HepG2 (cell line): ENCODE measurements around the gene TGM5. TPM values are rescaled to one million over a fixed set of nuclear protein-coding genes. Genes with fewer than 3 reads are reported as not detected.

Experiments used
- ATAC-seq: fragments of 200-7000 bp; cut with Tn5 transposase; 3 replicates; pipeline ENCODE4 v1.9.1; 2020; ENCODE audit warnings: mild to moderate bottlenecking, moderate library complexity
- BruUV-seq: library from RNA; stranded (reverse); fragments of 400-500 nt; replicated peaks from 2 replicates; lab custom pipeline; 2021; lab: Mats Ljungman, UMichigan
- CTCF ChIA-PET: fragments of 300-600 bp; formaldehyde crosslinking; extraction: SDS; loops from one replicate; lab custom pipeline; 2021; ENCODE audit warnings: low total read pairs, inconsistent platforms, low intra/inter-chr PET ratio; lab: Yijun Ruan, JAX
- POLR2A ChIA-PET: fragments of 350-600 bp; sonication (Branson Sonifier 250); formaldehyde crosslinking; loops from one replicate; lab custom pipeline; 2020; ENCODE audit warnings: antibody characterized with exemption, inconsistent platforms; lab: Yijun Ruan, JAX
- DNase-seq: peaks from one replicate; pipeline ENCODE4 v3.0.0-alpha.2; 2015; ENCODE audit warnings: low spot score
- FAIRE-seq: peaks from 3 replicates; lab custom pipeline; 2011; peaks lifted over from hg19 to GRCh38; lab: Jason Lieb, UNC
- H2AFZ ChIP-seq: one replicate; pipeline ENCODE4 v1.6.1; 2011; ENCODE audit warnings: low read length, inconsistent platforms
- H3K27ac ChIP-seq: fragments of 300-600 bp; 3 replicates; pipeline ENCODE4 v1.8.0; 2011; ENCODE audit warnings: mixed run types, mild to moderate bottlenecking, mixed read lengths, low read length, inconsistent platforms; ENCODE audit not compliant: insufficient read depth; ENCODE audit errors: extremely low read length
- H3K27me3 ChIP-seq, 2 experiments: fragments of 200-600 bp in 1 of 2; 2 replicates in 1 of 2; 3 replicates in 1 of 2; pipeline versions ENCODE4 v1.6.0 to v1.8.0; 2011; ENCODE audit warnings: low read length in 2 of 2, mild to moderate bottlenecking in 2 of 2, moderate library complexity in 2 of 2, inconsistent platforms in 1 of 2; ENCODE audit not compliant: insufficient read depth in 2 of 2, control insufficient read depth in 1 of 2
- H3K36me3 ChIP-seq, 2 experiments: fragments of 200-600 bp in 1 of 2; replicated peaks in 1 of 2; 2 replicates in 1 of 2; 3 replicates in 1 of 2; pipeline versions ENCODE4 v1.5.1 to v1.8.0; 2011; ENCODE audit warnings: low read length in 2 of 2, inconsistent platforms in 1 of 2; ENCODE audit not compliant: insufficient read depth in 2 of 2, control insufficient read depth in 1 of 2
- H3K4me1 ChIP-seq: 2 replicates; pipeline ENCODE4 v1.5.1; 2012; ENCODE audit warnings: low read length, inconsistent platforms; ENCODE audit not compliant: insufficient read depth
- H3K4me2 ChIP-seq: 2 replicates; pipeline ENCODE4 v1.6.0; 2011; ENCODE audit warnings: low read depth, low read length, inconsistent platforms
- H3K4me3 ChIP-seq, 3 experiments: fragments of 200-600 bp in 1 of 3; sonication (generic), shearing (Covaris generic) in 1 of 3; replicated peaks in 1 of 3; 2 replicates each; pipeline ENCODE4 v1.5.1; 2011 to 2016; ENCODE audit warnings: low read length in 3 of 3, inconsistent platforms in 2 of 3, low read depth in 2 of 3, mild to moderate bottlenecking in 2 of 3, control low read depth in 1 of 3, mixed read lengths in 1 of 3; ENCODE audit not compliant: insufficient read depth in 1 of 3
- H3K79me2 ChIP-seq: one replicate; pipeline ENCODE4 v1.6.1; 2011; ENCODE audit warnings: low read length, inconsistent platforms; ENCODE audit not compliant: insufficient read depth
- H3K9ac ChIP-seq: 2 replicates; pipeline ENCODE4 v1.6.0; 2011; ENCODE audit warnings: mild to moderate bottlenecking, low read depth, low read length, inconsistent platforms; ENCODE audit not compliant: insufficient read depth
- H3K9me3 ChIP-seq: 2 replicates; pipeline ENCODE4 v1.5.1; 2012; ENCODE audit warnings: mild to moderate bottlenecking, low read length
- H4K20me1 ChIP-seq: 2 replicates; pipeline ENCODE4 v1.6.0; 2011; ENCODE audit warnings: inconsistent platforms, mild to moderate bottlenecking, low read length, moderate library complexity; ENCODE audit not compliant: insufficient read depth
- ATF7-NPFF ChIP-seq: sonication (generic); formaldehyde crosslinking; IDR thresholded peaks from 2 replicates; pipeline ENCODE4 v1.8.1; 2023; ENCODE audit warnings: mild to moderate bottlenecking, low read depth, missing genetic modification reagents, moderate library complexity
- POLR2A ChIP-seq, 2 experiments: IDR thresholded peaks; 2 replicates each; pipeline ENCODE4 v1.6.1; 2011; ENCODE audit warnings: low read depth in 2 of 2, low read length in 2 of 2, mild to moderate bottlenecking in 1 of 2, moderate library complexity in 1 of 2; ENCODE audit not compliant: insufficient read depth in 1 of 2
- RAD21 ChIP-seq: fragments of 450-650 bp; formaldehyde crosslinking; IDR thresholded peaks from 2 replicates; pipeline ENCODE4 v1.5.0; 2020; ENCODE audit warnings: mild to moderate bottlenecking
- RXRA ChIP-seq: sonication (generic); formaldehyde crosslinking; IDR thresholded peaks from 2 replicates; pipeline ENCODE4 v1.5.1; 2020; ENCODE audit warnings: missing genetic modification reagents
- SMC3 ChIP-seq: IDR thresholded peaks from 2 replicates; pipeline ENCODE4 v1.6.1; 2011; ENCODE audit warnings: low read length, improper control_type of control experiment
- SRSF9 ChIP-seq: fragments of 200-400 bp; formaldehyde crosslinking; IDR thresholded peaks from 2 replicates; pipeline ENCODE4 v1.6.1; 2018; ENCODE audit warnings: borderline replicate concordance, mild to moderate bottlenecking, low read depth, low read length; ENCODE audit not compliant: insufficient read depth, poor library complexity, severe bottlenecking
- STAG1 ChIP-seq: sonication (generic); formaldehyde crosslinking; IDR thresholded peaks from 2 replicates; pipeline ENCODE4 v1.4.0; 2020; ENCODE audit warnings: missing genetic modification reagents
- YEATS2 ChIP-seq: sonication (generic); formaldehyde crosslinking; IDR thresholded peaks from 2 replicates; pipeline ENCODE4 v1.4.0; 2020; ENCODE audit warnings: missing genetic modification reagents, borderline replicate concordance
- ZBTB7B ChIP-seq: sonication (generic); formaldehyde crosslinking; IDR thresholded peaks from 2 replicates; pipeline ENCODE4 v1.4.0; 2020; ENCODE audit warnings: missing genetic modification reagents
- ZBTB8A ChIP-seq: sonication (generic); formaldehyde crosslinking; IDR thresholded peaks from 2 replicates; pipeline ENCODE4 v1.4.0; 2020; ENCODE audit warnings: mild to moderate bottlenecking, low read depth, missing genetic modification reagents, borderline replicate concordance
- ZC3H4 ChIP-seq: sonication (generic); formaldehyde crosslinking; IDR thresholded peaks from 2 replicates; pipeline ENCODE4 v1.4.0; 2020; ENCODE audit warnings: missing genetic modification reagents, borderline replicate concordance
- ZNF441 ChIP-seq: sonication (generic); formaldehyde crosslinking; IDR thresholded peaks from 2 replicates; pipeline ENCODE4 v1.7.0; 2021; ENCODE audit warnings: missing genetic modification reagents, borderline replicate concordance
- ZNF572 ChIP-seq: sonication (generic); formaldehyde crosslinking; IDR thresholded peaks from 2 replicates; pipeline ENCODE4 v1.5.1; 2020; ENCODE audit warnings: mild to moderate bottlenecking, missing genetic modification reagents
- WGBS: methylation state at CpG from one replicate; pipeline ENCODE4 v1.1.6; 2017; ENCODE audit warnings: low lambda C conversion rate; 5-methylcytosine and 5-hydroxymethylcytosine counted together
- in situ Hi-C: cut with HindIII; loops from 2 replicates; pipeline ENCODE4 v1.10.0; 2017; ENCODE audit warnings: low pct_unique_long_range_greater_than_20kb; ENCODE audit not compliant: extremely low pct_ligation_motif_present
- intact Hi-C: fragments of 100-400 bp; cut with micrococcal nuclease; formaldehyde crosslinking; loops from one replicate; pipeline ENCODE4 v1.10.0; 2022; ENCODE audit not compliant: unreplicated experiment
- polyA plus RNA-seq, 8 experiments: library from polyadenylated mRNA; depleted of rRNA in 3 of 8; stranded (reverse) in 7 of 8; unstranded in 1 of 8; fragments of >200 nt; fragmentation: Illumina TruSeq in 4 of 8; extraction: Trizol in 4 of 8; gene quantifications; 2 replicates each; pipeline versions ENCODE4 v1.2.1 to v1.2.3, GENCODE V29; 2011 to 2016; ENCODE audit warnings: low read depth in 4 of 8, missing spikeins in 1 of 8, mixed read lengths in 1 of 8; ENCODE audit not compliant: insufficient read depth in 1 of 8
- total RNA-seq, 5 experiments: library from RNA; depleted of rRNA; stranded (reverse); fragments of >200 nt; fragmentation: Illumina TruSeq; extraction: Trizol; gene quantifications; 2 replicates each; pipeline ENCODE4 v1.2.3, GENCODE V29; 2016; ENCODE audit warnings: low read depth in 1 of 5
- TF ChIP-seq, protein P1 (sequence below): sonication (generic); formaldehyde crosslinking; IDR thresholded peaks from 2 replicates; pipeline ENCODE4 v1.4.0; 2020; ENCODE audit warnings: mild to moderate bottlenecking, missing genetic modification reagents
- TF ChIP-seq, protein P2 (sequence below): sonication (generic); formaldehyde crosslinking; IDR thresholded peaks from 2 replicates; pipeline ENCODE4 v1.5.1; 2020; ENCODE audit warnings: mild to moderate bottlenecking, missing genetic modification reagents
- TF ChIP-seq, protein P3 (sequence below): IDR thresholded peaks from 2 replicates; pipeline ENCODE4 v1.6.1; 2016
- TF ChIP-seq, protein P4 (sequence below): sonication (generic); formaldehyde crosslinking; IDR thresholded peaks from 2 replicates; pipeline ENCODE4 v1.8.0; 2023; ENCODE audit warnings: mild to moderate bottlenecking, missing genetic modification reagents

TGM5 gene
- total and polyA plus RNA-seq, 2 of the 13 experiments (the other 11 are each of a cell fraction or from before 2014, with no cell fraction given) = 0.18 to 0.65 TPM

DNA sequence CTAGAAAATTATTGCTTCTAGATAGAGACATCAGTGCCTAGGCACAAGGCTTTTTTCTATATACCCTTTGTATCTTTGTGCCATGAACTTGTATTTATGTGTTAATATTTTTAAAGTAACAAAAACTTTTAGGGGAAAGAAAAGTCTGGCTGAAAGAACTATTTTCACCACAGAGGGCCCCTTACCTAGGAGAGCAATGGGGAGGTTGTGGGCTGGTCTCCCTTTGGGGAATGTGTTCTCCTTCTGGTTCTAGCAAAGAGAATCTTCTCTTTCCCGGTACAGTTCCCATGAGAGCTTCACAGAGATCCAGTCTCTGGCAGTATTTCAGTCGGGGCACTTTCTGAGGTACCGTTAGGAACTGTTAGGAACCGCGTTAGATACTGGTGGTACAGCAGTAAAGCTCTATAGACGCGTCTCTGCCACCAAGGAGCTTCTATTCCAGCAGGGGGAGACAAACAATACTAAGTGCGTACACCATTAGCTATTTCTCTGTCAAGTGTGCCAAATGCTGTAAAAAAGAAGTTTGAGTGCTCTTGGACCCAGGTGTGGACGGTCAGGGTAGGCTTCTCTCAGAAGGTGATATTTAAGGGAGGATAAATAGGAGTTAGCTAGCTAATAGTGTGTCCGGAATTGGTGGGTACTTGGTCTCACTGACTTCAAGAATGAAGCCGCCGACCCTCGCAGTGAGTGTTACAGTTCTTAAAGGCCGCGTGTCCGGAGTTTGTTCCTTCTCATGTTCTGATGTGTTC, 41.4 kb downstream of the TGM5 start:
- peak overlapping the region; percentile 5; the same call in 1 of the 2 replicates for H3K4me2 ChIP-seq
- in situ Hi-C loops (no loop called here), intact Hi-C loops (loop anchor here (1.0 kb wide), 1 partner anchor 60 kb away; no protein-coding TSS in a partner anchor)
- H3K4me1 ChIP-seq = 0 out of 2 replicates have a peak, but pooled peaks cover 11% of the 10 kb centered on the region
- no peak overlapping the region for H3K4me3 ChIP-seq
- peak; percentile 63 for DNase-seq
- H3K9ac ChIP-seq = no peak overlapping the region
- H4K20me1 ChIP-seq = no peaks in the 10 kb centered on the region
- H3K27ac ChIP-seq = no peak overlapping the region
- WGBS = 37% methylated on average over 16 of the region's 16 CpGs
- no TSS peak for BruUV-seq
- H3K36me3 ChIP-seq = no peaks in the 10 kb centered on the region
- H3K27me3 ChIP-seq = peaks cover 0 to 8% of the 10 kb centered on the region in 2 experiments; a peak in 3 of 5 replicates
- peak; percentile 97 for ATAC-seq
- ChIA-PET CTCF (interaction anchor here (1.1 to 2.7 kb wide), 3 partner anchors 43 to 63 kb away, joined by 4 to 45 read pairs (median 6); no protein-coding TSS in a partner anchor), POLR2A (interaction anchor here (1.0 kb wide), 1 partner anchor 16 kb away, joined by 3 read pairs; no protein-coding TSS in a partner anchor)
- peak; percentile 68 for FAIRE-seq
- no peaks in the 10 kb centered on the region for H3K9me3 ChIP-seq
- no peak overlapping the region for H2AFZ ChIP-seq
- H3K79me2 ChIP-seq = no peaks in the 10 kb centered on the region
- no peak for TF ChIP-seq ZNF572 (CRISPR knock-in tag)
- TF ChIP-seq, protein P1, sequence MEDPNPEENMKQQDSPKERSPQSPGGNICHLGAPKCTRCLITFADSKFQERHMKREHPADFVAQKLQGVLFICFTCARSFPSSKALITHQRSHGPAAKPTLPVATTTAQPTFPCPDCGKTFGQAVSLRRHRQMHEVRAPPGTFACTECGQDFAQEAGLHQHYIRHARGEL (CRISPR knock-in tag) = peak; percentile 77; the same call in 1 of the 2 replicates
- TF ChIP-seq YEATS2 (CRISPR knock-in tag) = no peak
- no peak for TF ChIP-seq ZBTB8A (CRISPR knock-in tag)
- TF ChIP-seq, protein P2, sequence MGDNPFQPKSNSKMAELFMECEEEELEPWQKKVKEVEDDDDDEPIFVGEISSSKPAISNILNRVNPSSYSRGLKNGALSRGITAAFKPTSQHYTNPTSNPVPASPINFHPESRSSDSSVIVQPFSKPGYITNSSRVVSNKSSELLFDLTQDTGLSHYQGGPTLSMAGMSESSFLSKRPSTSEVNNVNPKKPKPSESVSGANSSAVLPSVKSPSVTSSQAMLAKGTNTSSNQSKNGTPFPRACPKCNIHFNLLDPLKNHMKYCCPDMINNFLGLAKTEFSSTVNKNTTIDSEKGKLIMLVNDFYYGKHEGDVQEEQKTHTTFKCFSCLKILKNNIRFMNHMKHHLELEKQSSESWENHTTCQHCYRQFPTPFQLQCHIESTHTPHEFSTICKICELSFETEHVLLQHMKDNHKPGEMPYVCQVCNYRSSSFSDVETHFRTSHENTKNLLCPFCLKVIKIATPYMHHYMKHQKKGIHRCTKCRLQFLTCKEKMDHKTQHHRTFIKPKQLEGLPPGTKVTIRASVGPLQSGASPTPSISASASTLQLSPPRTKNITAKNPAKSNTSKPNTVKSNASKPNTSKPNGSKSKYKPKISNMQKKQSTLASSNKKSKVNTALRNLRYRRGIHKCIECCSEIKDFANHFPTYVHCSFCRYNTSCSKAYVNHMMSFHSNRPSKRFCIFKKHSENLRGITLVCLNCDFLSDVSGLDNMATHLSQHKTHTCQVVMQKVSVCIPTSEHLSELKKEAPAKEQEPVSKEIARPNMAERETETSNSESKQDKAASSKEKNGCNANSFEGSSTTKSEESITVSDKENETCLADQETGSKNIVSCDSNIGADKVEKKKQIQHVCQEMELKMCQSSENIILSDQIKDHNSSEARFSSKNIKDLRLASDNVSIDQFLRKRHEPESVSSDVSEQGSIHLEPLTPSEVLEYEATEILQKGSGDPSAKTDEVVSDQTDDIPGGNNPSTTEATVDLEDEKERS = no peak
- TF ChIP-seq, protein P3, sequence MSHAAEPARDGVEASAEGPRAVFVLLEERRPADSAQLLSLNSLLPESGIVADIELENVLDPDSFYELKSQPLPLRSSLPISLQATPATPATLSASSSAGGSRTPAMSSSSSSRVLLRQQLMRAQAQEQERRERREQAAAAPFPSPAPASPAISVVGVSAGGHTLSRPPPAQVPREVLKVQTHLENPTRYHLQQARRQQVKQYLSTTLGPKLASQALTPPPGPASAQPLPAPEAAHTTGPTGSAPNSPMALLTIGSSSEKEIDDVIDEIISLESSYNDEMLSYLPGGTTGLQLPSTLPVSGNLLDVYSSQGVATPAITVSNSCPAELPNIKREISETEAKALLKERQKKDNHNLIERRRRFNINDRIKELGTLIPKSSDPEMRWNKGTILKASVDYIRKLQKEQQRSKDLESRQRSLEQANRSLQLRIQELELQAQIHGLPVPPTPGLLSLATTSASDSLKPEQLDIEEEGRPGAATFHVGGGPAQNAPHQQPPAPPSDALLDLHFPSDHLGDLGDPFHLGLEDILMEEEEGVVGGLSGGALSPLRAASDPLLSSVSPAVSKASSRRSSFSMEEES (CRISPR knock-in tag) = no peak
- no peak for TF ChIP-seq ZNF441 (CRISPR knock-in tag)
- TF ChIP-seq SRSF9 = no peak
- no peak for TF ChIP-seq ATF7-NPFF
- no peak for TF ChIP-seq ZBTB7B (CRISPR knock-in tag)
- TF ChIP-seq, protein P4, sequence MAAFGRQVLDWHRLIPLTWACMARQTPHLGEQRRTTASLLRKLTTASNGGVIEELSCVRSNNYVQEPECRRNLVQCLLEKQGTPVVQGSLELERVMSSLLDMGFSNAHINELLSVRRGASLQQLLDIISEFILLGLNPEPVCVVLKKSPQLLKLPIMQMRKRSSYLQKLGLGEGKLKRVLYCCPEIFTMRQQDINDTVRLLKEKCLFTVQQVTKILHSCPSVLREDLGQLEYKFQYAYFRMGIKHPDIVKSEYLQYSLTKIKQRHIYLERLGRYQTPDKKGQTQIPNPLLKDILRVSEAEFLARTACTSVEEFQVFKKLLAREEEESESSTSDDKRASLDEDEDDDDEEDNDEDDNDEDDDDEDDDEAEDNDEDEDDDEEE = no peak
- peak; percentile 94 for TF ChIP-seq SMC3
- TF ChIP-seq POLR2A (IDR thresholded peaks at IDR 0.05; ENCODE audit: insufficient read depth in 1 of 2, low read depth in 2 of 2, low read length in 2 of 2) = no peak
- TF ChIP-seq RXRA (CRISPR knock-in tag) = no peak
- TF ChIP-seq RAD21 (CRISPR knock-in tag) = peak; percentile 60; the same call in 1 of the 2 replicates
- no peak for TF ChIP-seq ZC3H4 (CRISPR knock-in tag)
- TF ChIP-seq STAG1 (CRISPR knock-in tag) = peak; percentile 86
